Sciatic nerve (tissue), 2 donors: ENCODE measurements around the gene PTGIR. TPM values are rescaled to one million over a fixed set of nuclear protein-coding genes. Genes with fewer than 3 reads are reported as not detected.
"Not testable (repeated sequence)": the region's sequence is repeated elsewhere in the genome, so short reads cannot be mapped to it uniquely, and the experiment has no call there.

Experiments
- ATAC-seq: fragments of 200-7000 bp; cut with Tn5 transposase; one replicate; pipeline ENCODE4 v1.9.1; 2020; ENCODE audit warnings: mild to moderate bottlenecking, moderate library complexity
- DNase-seq: peaks from one replicate; pipeline ENCODE4 v3.0.0-alpha.2; 2020; ENCODE audit warnings: low spot score
- intact Hi-C: fragments of 100-400 bp; cut with DNase I; formaldehyde crosslinking; loops from one replicate; pipeline ENCODE4 v1.14.2; 2022
- total RNA-seq: library from RNA; stranded (reverse); fragmentation: NEBNext Ultra II Directional; extraction: Animal tissue kit (Norgen Biotek cat#: 25700); gene quantifications from one replicate; pipeline ENCODE4 v1.2.1, GENCODE V29; 2021
- donor health status: DM: no; HTN: no; CAD: no.
- donor health status: DM: no; HTN: no; CAD: no.

The PTGIR gene
- total RNA-seq, 1 donor from 2014 or later: 8.0 TPM

GRCh38 chr19:46646402-46646801 is 21.5 kb upstream of the PTGIR start:
- ATAC-seq: no peak

GRCh38 chr19:46644720-46645119 is 19.8 kb upstream of the PTGIR start:
- peak; percentile 83 for ATAC-seq
- intact Hi-C loops: no loop called here

More at GRCh38 chr19:46646402-46646801, 21.5 kb upstream of the PTGIR start:
- DNase-seq: no peak
- intact Hi-C loops: no loop called here

GRCh38 chr19:46640656-46641055 is 15.8 kb upstream of the PTGIR start:
- no peak for ATAC-seq
- intact Hi-C loops: no loop called here
- no peak for DNase-seq

More at GRCh38 chr19:46644720-46645119, 19.8 kb upstream of the PTGIR start:
- no peak for DNase-seq

- DNase-seq (peak; percentile 82), ATAC-seq (peak; percentile 53)
- intact Hi-C loops: no loop called here
Observed at GRCh38 chr19:46639358-46640182, 14.7 kb upstream of the PTGIR start.

- ATAC-seq (no peak), DNase-seq (no peak)
- intact Hi-C loops: loop anchor here (2.0 kb wide), 1 partner anchor 28 kb away; no protein-coding TSS in a partner anchor
Observed at GRCh38 chr19:46637224-46637623, 12.3 kb upstream of the PTGIR start.

- ATAC-seq (no peak), DNase-seq (no peak)
- intact Hi-C loops: loop anchor here (2.0 kb wide), 1 partner anchor 29 kb away; no protein-coding TSS in a partner anchor
Observed at GRCh38 chr19:46635920-46636761, 11.3 kb upstream of the PTGIR start, which contains the start of gene GNG8. TSS of gene GNG8 (minus strand) at chr19:46636202. CDS start at chr19:46634682, 1,520 bp downstream.

GRCh38 chr19:46634656-46635218 is 9.8 kb upstream of the PTGIR start:
- ATAC-seq (no peak), DNase-seq (no peak)
- intact Hi-C loops: no loop called here

GRCh38 chr19:46634045-46634655 is 9.3 kb upstream of the PTGIR start:
- intact Hi-C loops: no loop called here
- peak; percentile 92 for DNase-seq
- peak; percentile 71 for ATAC-seq

- intact Hi-C loops: no loop called here
- DNase-seq (no peak), ATAC-seq (no peak)
Observed at GRCh38 chr19:46633130-46633529, 8.2 kb upstream of the PTGIR start.

- intact Hi-C loops: no loop called here
- ATAC-seq: peak; percentile 33
- no peak for DNase-seq
Observed at GRCh38 chr19:46631481-46631880, 6.6 kb upstream of the PTGIR start.

GRCh38 chr19:46630586-46631205 is 5.8 kb upstream of the PTGIR start:
- intact Hi-C loops: no loop called here
- ATAC-seq: no peak
- DNase-seq: no peak

- ATAC-seq (no peak), DNase-seq (no peak)
- intact Hi-C loops: no loop called here
Observed at GRCh38 chr19:46629546-46630025, 4.7 kb upstream of the PTGIR start.

- ATAC-seq, DNase-seq, intact Hi-C loops: not testable (repeated sequence)
Observed at GRCh38 chr19:46628970-46629369, 4.1 kb upstream of the PTGIR start.

- DNase-seq (no peak), ATAC-seq (no peak)
- intact Hi-C loops: no loop called here
Observed at GRCh38 chr19:46626446-46626845, 1.6 kb upstream of the PTGIR start.

- ATAC-seq (peak; percentile 3), DNase-seq (no peak)
- intact Hi-C loops: no loop called here
Observed at GRCh38 chr19:46625731-46626130, 842 bp upstream of the PTGIR start.

- ATAC-seq (no peak), DNase-seq (no peak)
- intact Hi-C loops: no loop called here
Observed at GRCh38 chr19:46623915-46624502, 880 bp downstream of the PTGIR start.

- DNase-seq (no peak), ATAC-seq (no peak)
- intact Hi-C loops: no loop called here
Observed at GRCh38 chr19:46622118-46622446, 2.8 kb downstream of the PTGIR start.
